Liver (tissue), 9 donors: ENCODE data around the gene RAPGEF4. TPM values are rescaled to one million over a fixed set of nuclear protein-coding genes. Genes with fewer than 3 reads are reported as not detected.

ENCODE experiments used
- DNase-seq: peaks from one replicate; pipeline ENCODE4 v3.0.0-alpha.2; 2017; ENCODE audit warnings: low spot score
- H3K27ac ChIP-seq, 2 donors: one replicate each; pipeline ENCODE4 v1.7.0; 2013; ENCODE audit warnings: inconsistent platforms in 2 of 2, low read length in 2 of 2, control low read depth in 1 of 2, low read depth in 1 of 2, mild to moderate bottlenecking in 1 of 2
- H3K27me3 ChIP-seq, 4 donors: one replicate each; pipeline versions ENCODE4 v1.6.1 to v1.7.0; 2013; ENCODE audit warnings: low read length in 3 of 4, inconsistent platforms in 1 of 4, mild to moderate bottlenecking in 1 of 4, moderate library complexity in 1 of 4; ENCODE audit not compliant: control insufficient read depth in 4 of 4, insufficient read depth in 4 of 4
- H3K36me3 ChIP-seq, 4 donors: one replicate each; pipeline versions ENCODE4 v1.6.1 to v1.7.0; 2013; ENCODE audit warnings: low read length in 3 of 4, mild to moderate bottlenecking in 3 of 4, low read depth in 1 of 4, moderate library complexity in 1 of 4; ENCODE audit not compliant: control insufficient read depth in 4 of 4, insufficient read depth in 3 of 4
- H3K4me1 ChIP-seq, 4 donors: one replicate each; pipeline versions ENCODE4 v1.6.1 to v1.7.0; 2013; ENCODE audit warnings: low read length in 3 of 4, mild to moderate bottlenecking in 3 of 4, moderate library complexity in 1 of 4; ENCODE audit not compliant: control insufficient read depth in 4 of 4, insufficient read depth in 4 of 4
- H3K4me3 ChIP-seq, 3 donors: one replicate each; pipeline versions ENCODE4 v1.6.1 to v1.7.0; 2013; ENCODE audit warnings: low read length in 3 of 3, control low read depth in 1 of 3, low read depth in 1 of 3, mild to moderate bottlenecking in 1 of 3
- H3K9ac ChIP-seq, 2 donors: one replicate each; pipeline ENCODE4 v1.7.0; 2013; ENCODE audit warnings: low read length in 2 of 2, mild to moderate bottlenecking in 2 of 2, moderate library complexity in 2 of 2, control low read depth in 1 of 2, low read depth in 1 of 2
- H3K9me3 ChIP-seq, 4 donors: one replicate each; pipeline versions ENCODE4 v1.6.1 to v1.7.0; 2013; ENCODE audit warnings: low read length in 3 of 4; ENCODE audit not compliant: control insufficient read depth in 4 of 4
- CTCF ChIP-seq: fragments of 150-350 bp; IDR thresholded peaks from 2 replicates; pipeline ENCODE4 v1.5.1; 2017; ENCODE audit warnings: improper control_type of control experiment, low read depth, low read length; ENCODE audit not compliant: missing input control
- EGR1 ChIP-seq, 2 donors: IDR thresholded peaks; 2 replicates each; pipeline ENCODE4 v1.6.1; 2016 to 2018; ENCODE audit warnings: antibody characterized with exemption in 2 of 2, low read depth in 2 of 2
- FOXA2 ChIP-seq: IDR thresholded peaks from 2 replicates; pipeline ENCODE4 v1.6.1; 2016; ENCODE audit warnings: antibody characterized with exemption
- GABPA ChIP-seq, 2 donors: IDR thresholded peaks in 1 of 2; conservative IDR thresholded peaks in 1 of 2; 2 replicates each; pipeline ENCODE4 v1.6.1; 2016; ENCODE audit warnings: antibody characterized with exemption in 2 of 2, mild to moderate bottlenecking in 1 of 2, moderate library complexity in 1 of 2
- HNF4A ChIP-seq, 2 donors: conservative IDR thresholded peaks; 2 replicates each; pipeline ENCODE4 v1.6.1; 2016; ENCODE audit warnings: antibody characterized with exemption in 2 of 2, mild to moderate bottlenecking in 2 of 2
- HNF4G ChIP-seq: IDR thresholded peaks from 2 replicates; pipeline ENCODE4 v1.6.1; 2016; ENCODE audit warnings: antibody characterized with exemption
- JUND ChIP-seq, 2 donors: IDR thresholded peaks; 2 replicates each; pipeline ENCODE4 v1.6.1; 2016; ENCODE audit warnings: antibody characterized with exemption in 2 of 2
- MAX ChIP-seq: IDR thresholded peaks from 2 replicates; pipeline ENCODE4 v1.6.1; 2016; ENCODE audit warnings: antibody characterized with exemption
- NR2F2 ChIP-seq: IDR thresholded peaks from 2 replicates; pipeline ENCODE4 v1.6.1; 2016; ENCODE audit warnings: antibody characterized with exemption
- RAD21 ChIP-seq, 2 donors: IDR thresholded peaks; 2 replicates each; pipeline ENCODE4 v1.6.1; 2016; ENCODE audit warnings: antibody characterized with exemption in 2 of 2, mild to moderate bottlenecking in 2 of 2
- SP1 ChIP-seq: IDR thresholded peaks from 2 replicates; pipeline ENCODE4 v1.6.1; 2018; ENCODE audit warnings: antibody characterized with exemption, mild to moderate bottlenecking
- YY1 ChIP-seq: IDR thresholded peaks from 2 replicates; pipeline ENCODE4 v1.6.1; 2016; ENCODE audit warnings: antibody characterized with exemption, mild to moderate bottlenecking
- ZBTB33 ChIP-seq: IDR thresholded peaks from 2 replicates; pipeline ENCODE4 v1.6.1; 2016; ENCODE audit warnings: antibody characterized with exemption
- WGBS: extraction: QIAGEN DNeasy Blood & Tissue Kit; methylation state at CpG from one replicate; pipeline ENCODE4 v1.1.7; 2013; 5-methylcytosine and 5-hydroxymethylcytosine counted together
- polyA plus RNA-seq, 2 donors: library from polyadenylated mRNA; stranded (reverse) in 1 of 2; unstranded in 1 of 2; fragments of 200-250 nt in 1 of 2; fragments of >200 nt in 1 of 2; fragmentation: Nextera tagmentation in 1 of 2; extraction: Ambion mirVana in 1 of 2; gene quantifications; one replicate each; pipeline versions ENCODE4 v1.2.1 to v1.2.3, GENCODE V29; 2013 to 2015
- total RNA-seq, 2 donors: library from RNA; depleted of rRNA; stranded (reverse); fragments of >200 nt; gene quantifications; one replicate each; pipeline ENCODE4 v1.2.3, GENCODE V29; 2014
- donor health status: healthy.
- donor health status: healthy.
- donor health status: healthy.
- donor health status: healthy.
- donor health status: healthy.

The RAPGEF4 gene
- total and polyA plus RNA-seq, 4 donors: 1.5 to 18.2 (median 8.3) TPM

GRCh38 chr2:173010233-173010632 is 274.6 kb downstream of the RAPGEF4 start (continued):
- TF ChIP-seq GABPA (IDR thresholded peaks at IDR 0.05 in 1 of 2, conservative IDR thresholded peaks at IDR 0.05 in 1 of 2) (no peak), JUND (IDR thresholded peaks at IDR 0.05) (no peak)

GRCh38 chr2:173016451-173016850 is 280.8 kb downstream of the RAPGEF4 start:
- TF ChIP-seq RAD21 (IDR thresholded peaks at IDR 0.05): no peak
- TF ChIP-seq MAX: no peak
- no peak for TF ChIP-seq JUND (IDR thresholded peaks at IDR 0.05)
- Histone ChIP-seq H3K9ac (no peak overlapping the region), H3K36me3 (peaks cover 2 to 13% (median 7%) of the 10 kb centered on the region in 4 donors), H3K4me3 (no peak overlapping the region), H3K27ac (no peak overlapping the region), H3K4me1 (no peaks in the 10 kb centered on the region), H3K9me3 (no peaks in the 10 kb centered on the region), H3K27me3 (no peaks in the 10 kb centered on the region)
- 97% methylated on average over 2 of the region's 2 CpGs for WGBS
- no peak for DNase-seq

GRCh38 chr2:173017646-173018420 is 282.2 kb downstream of the RAPGEF4 start:
- Histone ChIP-seq H3K4me3 (no peak overlapping the region), H3K27ac (no peak overlapping the region), H3K36me3 (peaks cover 2 to 16% (median 8%) of the 10 kb centered on the region in 4 donors), H3K9me3 (no peaks in the 10 kb centered on the region), H3K9ac (no peak overlapping the region), H3K4me1 (no peaks in the 10 kb centered on the region), H3K27me3 (no peaks in the 10 kb centered on the region)
- TF ChIP-seq HNF4A (conservative IDR thresholded peaks at IDR 0.05) (no peak), ZBTB33 (no peak), MAX (no peak), RAD21 (IDR thresholded peaks at IDR 0.05) (no peak), CTCF (no peak), HNF4G (no peak), FOXA2 (no peak), SP1 (no peak)
- no peak for DNase-seq
- 82% methylated on average over 6 of the region's 6 CpGs for WGBS

GRCh38 chr2:173019755-173020154 is 284.1 kb downstream of the RAPGEF4 start:
- TF ChIP-seq YY1: no peak
- no peak for TF ChIP-seq EGR1 (IDR thresholded peaks at IDR 0.05; ENCODE audit: low read depth in 2 of 2)
- TF ChIP-seq NR2F2: no peak
- H3K9me3 ChIP-seq: no peaks in the 10 kb centered on the region
- no peak for DNase-seq
- H3K4me1 ChIP-seq: no peaks in the 10 kb centered on the region
- H3K36me3 ChIP-seq: peaks cover 2 to 23% (median 17%) of the 10 kb centered on the region in 4 donors
- no peak overlapping the region for H3K27ac ChIP-seq
- H3K27me3 ChIP-seq: no peaks in the 10 kb centered on the region
- no peak overlapping the region for H3K9ac ChIP-seq
- no peak overlapping the region for H3K4me3 ChIP-seq
